ENCODE measurements around the gene SREBF2. TPM values are rescaled to one million over a fixed set of nuclear protein-coding genes. Genes with fewer than 3 reads are reported as not detected.

SREBF2 gene
- total RNA-seq, 1 experiment from 2014 or later: 129 TPM

GRCh38 chr22:41832553-41833368 is at the start of gene SREBF2 (continued):
- TF ChIP-seq, protein P1, sequence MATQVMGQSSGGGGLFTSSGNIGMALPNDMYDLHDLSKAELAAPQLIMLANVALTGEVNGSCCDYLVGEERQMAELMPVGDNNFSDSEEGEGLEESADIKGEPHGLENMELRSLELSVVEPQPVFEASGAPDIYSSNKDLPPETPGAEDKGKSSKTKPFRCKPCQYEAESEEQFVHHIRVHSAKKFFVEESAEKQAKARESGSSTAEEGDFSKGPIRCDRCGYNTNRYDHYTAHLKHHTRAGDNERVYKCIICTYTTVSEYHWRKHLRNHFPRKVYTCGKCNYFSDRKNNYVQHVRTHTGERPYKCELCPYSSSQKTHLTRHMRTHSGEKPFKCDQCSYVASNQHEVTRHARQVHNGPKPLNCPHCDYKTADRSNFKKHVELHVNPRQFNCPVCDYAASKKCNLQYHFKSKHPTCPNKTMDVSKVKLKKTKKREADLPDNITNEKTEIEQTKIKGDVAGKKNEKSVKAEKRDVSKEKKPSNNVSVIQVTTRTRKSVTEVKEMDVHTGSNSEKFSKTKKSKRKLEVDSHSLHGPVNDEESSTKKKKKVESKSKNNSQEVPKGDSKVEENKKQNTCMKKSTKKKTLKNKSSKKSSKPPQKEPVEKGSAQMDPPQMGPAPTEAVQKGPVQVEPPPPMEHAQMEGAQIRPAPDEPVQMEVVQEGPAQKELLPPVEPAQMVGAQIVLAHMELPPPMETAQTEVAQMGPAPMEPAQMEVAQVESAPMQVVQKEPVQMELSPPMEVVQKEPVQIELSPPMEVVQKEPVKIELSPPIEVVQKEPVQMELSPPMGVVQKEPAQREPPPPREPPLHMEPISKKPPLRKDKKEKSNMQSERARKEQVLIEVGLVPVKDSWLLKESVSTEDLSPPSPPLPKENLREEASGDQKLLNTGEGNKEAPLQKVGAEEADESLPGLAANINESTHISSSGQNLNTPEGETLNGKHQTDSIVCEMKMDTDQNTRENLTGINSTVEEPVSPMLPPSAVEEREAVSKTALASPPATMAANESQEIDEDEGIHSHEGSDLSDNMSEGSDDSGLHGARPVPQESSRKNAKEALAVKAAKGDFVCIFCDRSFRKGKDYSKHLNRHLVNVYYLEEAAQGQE (IDR thresholded peaks at IDR 0.05; ENCODE audit: low read depth): no peak
- TF ChIP-seq SP1 (IDR thresholded peaks at IDR 0.05; ENCODE audit: low read depth) (peak; percentile 98), CEBPB (IDR thresholded peaks at IDR 0.05; ENCODE audit: low read depth) (no peak; the same call in none of the 2 replicates), RAD21 (IDR thresholded peaks at IDR 0.05; ENCODE audit: low read depth) (no peak), FOSL1 (IDR thresholded peaks at IDR 0.05; ENCODE audit: low read depth) (peak; percentile 33; the same call in 1 of the 2 replicates)
- TF ChIP-seq, protein P2, sequence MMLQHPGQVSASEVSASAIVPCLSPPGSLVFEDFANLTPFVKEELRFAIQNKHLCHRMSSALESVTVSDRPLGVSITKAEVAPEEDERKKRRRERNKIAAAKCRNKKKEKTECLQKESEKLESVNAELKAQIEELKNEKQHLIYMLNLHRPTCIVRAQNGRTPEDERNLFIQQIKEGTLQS (IDR thresholded peaks at IDR 0.05): no peak

DNA sequence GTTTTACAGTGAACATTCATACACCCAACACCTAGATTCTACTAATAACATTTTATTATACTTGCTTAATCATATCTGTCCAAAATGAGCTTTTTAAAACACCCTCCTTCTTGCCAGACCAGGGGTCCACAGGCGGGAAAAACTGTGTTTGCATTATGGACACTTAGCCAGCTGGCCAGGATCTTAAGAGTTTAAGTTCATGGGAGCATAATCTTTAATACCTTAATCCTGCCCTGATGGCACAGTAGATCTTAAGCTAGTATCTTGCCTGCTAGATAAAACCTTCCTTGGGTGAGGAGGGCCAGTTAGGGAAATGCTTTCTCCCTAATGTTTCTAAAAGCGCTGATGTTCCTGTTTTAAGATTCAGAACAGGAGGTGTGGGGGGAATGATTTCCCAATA is 45.6 kb upstream of the SREBF2 start:
- no peak overlapping the region for H3K4me2 ChIP-seq (ENCODE audit: low read length)
- no peak overlapping the region for H3K4me3 ChIP-seq (replicated peaks in 1 of 2; ENCODE audit: low read depth in 1 of 2, low read length in 2 of 2)
- ChIA-PET POLR2A (interaction anchor here (1.6 kb wide), 1 partner anchor 13 kb away, joined by 5 read pairs; the partner anchor contains the start of gene CCDC134), CTCF (no interaction called here), RAD21 (ENCODE audit: low non-redundant PET in 1 of 2, low total read pairs in 2 of 2, uncharacterized antibody in 2 of 2, unreplicated experiment in 2 of 2) (no interaction called here)
- H3K27me3 ChIP-seq (ENCODE audit: insufficient read depth, low read length): no peaks in the 10 kb centered on the region
- ATAC-seq: no peak
- no peak for DNase-seq (ENCODE audit: low read depth, low spot score)
- no peaks in the 10 kb centered on the region for H3K79me2 ChIP-seq (ENCODE audit: insufficient read depth, low read length)
- no TSS peak for BruUV-seq (replicated peaks)
- no peaks in the 10 kb centered on the region for H3K4me1 ChIP-seq (ENCODE audit: control insufficient read depth in 1 of 2, insufficient read depth in 2 of 2, low read length in 2 of 2)
- H3K9ac ChIP-seq (ENCODE audit: low read length): no peak overlapping the region
- no peaks in the 10 kb centered on the region for H3K36me3 ChIP-seq (ENCODE audit: control insufficient read depth in 1 of 2, insufficient read depth in 2 of 2, low read length in 2 of 2)
- H3K27ac ChIP-seq (ENCODE audit: low read depth, low read length): no peak overlapping the region
- no peak overlapping the region for H2AFZ ChIP-seq (ENCODE audit: low read depth, low read length, poor library complexity, severe bottlenecking)
- TF ChIP-seq JUND (IDR thresholded peaks at IDR 0.05): no peak
- no peak for TF ChIP-seq CBX3 (IDR thresholded peaks at IDR 0.05; ENCODE audit: low read depth)
- intact Hi-C loops (cut with micrococcal nuclease): no loop called here
- H3K9me3 ChIP-seq (ENCODE audit: control insufficient read depth in 1 of 2, insufficient read depth in 1 of 2, low read depth in 1 of 2, low read length in 2 of 2): no peaks in the 10 kb centered on the region
- no peaks in the 10 kb centered on the region for H3K9me2 ChIP-seq (ENCODE audit: insufficient read depth)
- H4K20me1 ChIP-seq (ENCODE audit: insufficient read depth): no peaks in the 10 kb centered on the region
